ENCODE results near the gene BLTP3B.

Gene BLTP3B

GRCh38 chr12:100158535-100158934 is 15.9 kb upstream of the BLTP3B start:
- TF ChIP-seq PATZ1 (CRISPR knock-in tag; IDR thresholded peaks at IDR 0.05; ENCODE audit: borderline replicate concordance) (no peak), POU6F1 (CRISPR knock-in tag; IDR thresholded peaks at IDR 0.05; ENCODE audit: borderline replicate concordance, low read depth) (no peak), TSHZ2 (CRISPR knock-in tag; IDR thresholded peaks at IDR 0.05) (no peak), TCF4 (CRISPR knock-in tag; IDR thresholded peaks at IDR 0.05; ENCODE audit: borderline replicate concordance) (no peak), CREB5 (CRISPR knock-in tag; IDR thresholded peaks at IDR 0.05; ENCODE audit: low read depth) (no peak), CSRNP3 (CRISPR knock-in tag; IDR thresholded peaks at IDR 0.05) (no peak), RARB (CRISPR knock-in tag; IDR thresholded peaks at IDR 0.05) (no peak), TOX (CRISPR knock-in tag; IDR thresholded peaks at IDR 0.05; ENCODE audit: borderline replicate concordance) (no peak), BACH2 (CRISPR knock-in tag; IDR thresholded peaks at IDR 0.05; ENCODE audit: borderline replicate concordance) (no peak), CSDC2 (CRISPR knock-in tag; IDR thresholded peaks at IDR 0.05) (no peak), SNAI2 (CRISPR knock-in tag; IDR thresholded peaks at IDR 0.05) (no peak), ZFP30 (CRISPR knock-in tag; IDR thresholded peaks at IDR 0.05) (no peak), ZFP3 (CRISPR knock-in tag; IDR thresholded peaks at IDR 0.05) (no peak), ISL1 (CRISPR knock-in tag; IDR thresholded peaks at IDR 0.05) (no peak), OSR1 (CRISPR knock-in tag; IDR thresholded peaks at IDR 0.05) (no peak), ESRRG (CRISPR knock-in tag; IDR thresholded peaks at IDR 0.05) (no peak), ZNF70 (CRISPR knock-in tag; IDR thresholded peaks at IDR 0.05) (no peak)
- no peak for ATAC-seq

- TF ChIP-seq RARB (CRISPR knock-in tag; IDR thresholded peaks at IDR 0.05) (no peak), ISL1 (CRISPR knock-in tag; IDR thresholded peaks at IDR 0.05) (no peak), OSR1 (CRISPR knock-in tag; IDR thresholded peaks at IDR 0.05) (no peak), CSRNP3 (CRISPR knock-in tag; IDR thresholded peaks at IDR 0.05) (no peak), CSDC2 (CRISPR knock-in tag; IDR thresholded peaks at IDR 0.05) (no peak), ZC3H10 (CRISPR knock-in tag; IDR thresholded peaks at IDR 0.05) (no peak), ZFP30 (CRISPR knock-in tag; IDR thresholded peaks at IDR 0.05) (no peak), ZNF8 (CRISPR knock-in tag; IDR thresholded peaks at IDR 0.05) (no peak), ZFP3 (CRISPR knock-in tag; IDR thresholded peaks at IDR 0.05) (no peak), GLIS3 (CRISPR knock-in tag; IDR thresholded peaks at IDR 0.05) (no peak), BACH2 (CRISPR knock-in tag; IDR thresholded peaks at IDR 0.05; ENCODE audit: borderline replicate concordance) (no peak), TCF4 (CRISPR knock-in tag; IDR thresholded peaks at IDR 0.05; ENCODE audit: borderline replicate concordance) (no peak), ESRRG (CRISPR knock-in tag; IDR thresholded peaks at IDR 0.05) (no peak), ZNF565 (CRISPR knock-in tag; conservative IDR thresholded peaks at IDR 0.05; ENCODE audit: low read depth) (no peak), ARNTL (CRISPR knock-in tag; IDR thresholded peaks at IDR 0.05; ENCODE audit: borderline replicate concordance, low read depth) (no peak), CREB5 (CRISPR knock-in tag; IDR thresholded peaks at IDR 0.05; ENCODE audit: low read depth) (no peak)
- ATAC-seq, result no peak
Measured at GRCh38 chr12:100157427-100157821, 14.8 kb upstream of the BLTP3B start.
